ENCODE results near the gene ST14. TPM values are rescaled to one million over a fixed set of nuclear protein-coding genes. Genes with fewer than 3 reads are reported as not detected.
"Not testable (repeated sequence)": the region's sequence is repeated elsewhere in the genome, so short reads cannot be mapped to it uniquely, and the experiment has no call there.

The ST14 gene
- total RNA-seq, 1 experiment from 2014 or later: not detected

GRCh38 chr11:130163346-130164220, 4.0 kb downstream of the ST14 start:
- no peak for DNase-seq (ENCODE audit: low read depth)

GRCh38 chr11:130164221-130164570, 4.6 kb downstream of the ST14 start:
- DNase-seq (ENCODE audit: low read depth): no peak

- no peak for DNase-seq (ENCODE audit: low read depth)
Measured at GRCh38 chr11:130165601-130166456, 6.2 kb downstream of the ST14 start.

GRCh38 chr11:130166457-130166784, 6.8 kb downstream of the ST14 start:
- peak; percentile 95 for DNase-seq (ENCODE audit: low read depth)

- no peak for DNase-seq (ENCODE audit: low read depth)
Measured at GRCh38 chr11:130167146-130167545, 7.6 kb downstream of the ST14 start.

- DNase-seq (ENCODE audit: low read depth): no peak
Measured at GRCh38 chr11:130168105-130168504, 8.5 kb downstream of the ST14 start.

GRCh38 chr11:130170345-130170744, 10.8 kb downstream of the ST14 start:
- DNase-seq (ENCODE audit: low read depth): no peak

GRCh38 chr11:130171534-130171933, 12.0 kb downstream of the ST14 start:
- DNase-seq (ENCODE audit: low read depth): no peak

GRCh38 chr11:130172001-130172400, 12.4 kb downstream of the ST14 start:
- not testable (repeated sequence) for DNase-seq (ENCODE audit: low read depth)

GRCh38 chr11:130174642-130175041, 15.1 kb downstream of the ST14 start:
- DNase-seq (ENCODE audit: low read depth): no peak

- no peak for DNase-seq (ENCODE audit: low read depth)
Measured at GRCh38 chr11:130175898-130176297, 16.3 kb downstream of the ST14 start.

GRCh38 chr11:130177782-130178181, 18.2 kb downstream of the ST14 start:
- no peak for DNase-seq (ENCODE audit: low read depth)

- DNase-seq (ENCODE audit: low read depth): peak; percentile 22
Measured at GRCh38 chr11:130178441-130179339, 19.1 kb downstream of the ST14 start.

- DNase-seq (ENCODE audit: low read depth): no peak
Measured at GRCh38 chr11:130179396-130180306, 20.1 kb downstream of the ST14 start.

- DNase-seq (ENCODE audit: low read depth): no peak
Measured at GRCh38 chr11:130180491-130180890, 20.9 kb downstream of the ST14 start.

- DNase-seq (ENCODE audit: low read depth): no peak
Measured at GRCh38 chr11:130180896-130181294, 21.3 kb downstream of the ST14 start.

GRCh38 chr11:130181295-130182272, 22.0 kb downstream of the ST14 start:
- DNase-seq (ENCODE audit: low read depth): peak; percentile 57

- no peak for DNase-seq (ENCODE audit: low read depth)
Measured at GRCh38 chr11:130183878-130184610, 24.5 kb downstream of the ST14 start.

- no peak for DNase-seq (ENCODE audit: low read depth)
Measured at GRCh38 chr11:130187096-130187495, 27.5 kb downstream of the ST14 start.
